Progenitor cell of endocrine pancreas (in vitro differentiated cells): ENCODE measurements around the gene APPL1. TPM values are rescaled to one million over a fixed set of nuclear protein-coding genes. Genes with fewer than 3 reads are reported as not detected.

ENCODE experiments used
- DNase-seq: peaks from one replicate; pipeline ENCODE4 v3.0.0; 2021; ENCODE audit warnings: low spot score; ENCODE audit not compliant: unreplicated experiment
- H3K27ac Mint-ChIP-seq: 2 replicates; pipeline ENCODE4 v1.8.0; 2021; ENCODE audit warnings: mild to moderate bottlenecking, moderate library complexity, mixed read lengths
- H3K27me3 Mint-ChIP-seq: 2 replicates; pipeline ENCODE4 v1.8.0; 2021; ENCODE audit warnings: mixed read lengths
- H3K36me3 Mint-ChIP-seq: 2 replicates; pipeline ENCODE4 v1.8.0; 2022; ENCODE audit warnings: mixed read lengths; ENCODE audit not compliant: insufficient read depth
- H3K4me1 Mint-ChIP-seq: 2 replicates; pipeline ENCODE4 v1.8.0; 2021; ENCODE audit warnings: low read depth, mixed read lengths
- H3K4me3 Mint-ChIP-seq: 2 replicates; pipeline ENCODE4 v1.8.0; 2021; ENCODE audit warnings: low read depth, mild to moderate bottlenecking, moderate library complexity, mixed read lengths
- H3K9me3 Mint-ChIP-seq: 2 replicates; pipeline ENCODE4 v1.8.0; 2021; ENCODE audit warnings: low read depth, mixed read lengths
- total RNA-seq: library from RNA; stranded (reverse); gene quantifications from 2 replicates; pipeline ENCODE4 v1.2.1, GENCODE V29; 2021
- TF ChIP-seq, protein P1 (sequence below): fragments of 200-600 bp; sonication (generic); IDR thresholded peaks from one replicate; pipeline ENCODE4 v1.5.0; 2021; ENCODE audit warnings: antibody characterized with exemption, mild to moderate bottlenecking; ENCODE audit not compliant: unreplicated experiment

APPL1 gene
- total RNA-seq, 1 donor from 2014 or later = 37.3 TPM

DNA sequence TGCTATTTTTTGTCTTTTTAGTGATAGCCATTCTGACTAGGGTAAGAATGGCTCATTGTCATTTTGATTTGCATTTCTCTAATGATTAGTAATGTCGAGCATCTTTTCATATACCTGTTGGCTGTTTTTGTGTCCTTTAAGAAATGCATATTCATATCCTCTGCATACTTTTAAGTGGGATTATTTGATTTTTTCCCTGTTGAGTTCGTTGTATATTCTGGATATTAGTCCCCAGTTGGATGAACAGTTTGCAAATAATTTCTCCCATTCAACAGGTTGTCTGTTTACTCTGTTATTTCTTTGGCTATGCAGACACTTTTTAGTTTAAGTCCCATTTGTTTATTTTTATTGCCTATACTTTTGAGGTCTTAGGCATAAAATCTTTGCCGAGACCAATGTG is 34.4 kb downstream of the APPL1 start:
- Mint-ChIP-seq H3K27me3 (no peaks in the 10 kb centered on the region), H3K36me3 (peaks cover 67% of the 10 kb centered on the region), H3K9me3 (peaks cover 33% of the 10 kb centered on the region), H3K4me3 (no peak overlapping the region), H3K27ac (no peak overlapping the region), H3K4me1 (no peaks in the 10 kb centered on the region)
- TF ChIP-seq, protein P1, sequence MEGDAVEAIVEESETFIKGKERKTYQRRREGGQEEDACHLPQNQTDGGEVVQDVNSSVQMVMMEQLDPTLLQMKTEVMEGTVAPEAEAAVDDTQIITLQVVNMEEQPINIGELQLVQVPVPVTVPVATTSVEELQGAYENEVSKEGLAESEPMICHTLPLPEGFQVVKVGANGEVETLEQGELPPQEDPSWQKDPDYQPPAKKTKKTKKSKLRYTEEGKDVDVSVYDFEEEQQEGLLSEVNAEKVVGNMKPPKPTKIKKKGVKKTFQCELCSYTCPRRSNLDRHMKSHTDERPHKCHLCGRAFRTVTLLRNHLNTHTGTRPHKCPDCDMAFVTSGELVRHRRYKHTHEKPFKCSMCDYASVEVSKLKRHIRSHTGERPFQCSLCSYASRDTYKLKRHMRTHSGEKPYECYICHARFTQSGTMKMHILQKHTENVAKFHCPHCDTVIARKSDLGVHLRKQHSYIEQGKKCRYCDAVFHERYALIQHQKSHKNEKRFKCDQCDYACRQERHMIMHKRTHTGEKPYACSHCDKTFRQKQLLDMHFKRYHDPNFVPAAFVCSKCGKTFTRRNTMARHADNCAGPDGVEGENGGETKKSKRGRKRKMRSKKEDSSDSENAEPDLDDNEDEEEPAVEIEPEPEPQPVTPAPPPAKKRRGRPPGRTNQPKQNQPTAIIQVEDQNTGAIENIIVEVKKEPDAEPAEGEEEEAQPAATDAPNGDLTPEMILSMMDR = no peak
- no peak for DNase-seq

DNA sequence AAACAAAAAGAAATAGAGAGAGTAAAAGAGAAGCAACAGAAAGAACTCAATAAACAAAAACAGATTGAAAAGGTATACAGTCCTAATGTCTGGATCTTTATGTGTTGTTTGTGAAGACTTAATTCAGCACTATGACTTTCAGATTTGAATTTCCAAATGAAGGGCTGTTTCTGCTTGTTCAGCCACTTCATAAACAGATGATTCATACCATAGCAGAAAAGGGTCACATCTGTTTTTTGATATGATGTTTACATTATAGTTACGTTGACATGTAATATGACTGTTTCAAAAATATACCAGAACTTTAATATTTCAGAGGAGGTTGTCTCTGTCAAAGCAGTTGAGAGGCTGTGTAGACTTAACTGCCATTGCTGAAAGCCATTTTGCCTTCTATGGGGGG is 40.9 kb downstream of the APPL1 start:
- no peak for DNase-seq
- no peaks in the 10 kb centered on the region for H3K4me1 Mint-ChIP-seq
- no peak overlapping the region for H3K4me3 Mint-ChIP-seq
- peaks cover 47% of the 10 kb centered on the region for H3K36me3 Mint-ChIP-seq
- peaks cover 22% of the 10 kb centered on the region for H3K9me3 Mint-ChIP-seq
- H3K27ac Mint-ChIP-seq = no peak overlapping the region
- no peaks in the 10 kb centered on the region for H3K27me3 Mint-ChIP-seq
- TF ChIP-seq, protein P1 = no peak

DNA sequence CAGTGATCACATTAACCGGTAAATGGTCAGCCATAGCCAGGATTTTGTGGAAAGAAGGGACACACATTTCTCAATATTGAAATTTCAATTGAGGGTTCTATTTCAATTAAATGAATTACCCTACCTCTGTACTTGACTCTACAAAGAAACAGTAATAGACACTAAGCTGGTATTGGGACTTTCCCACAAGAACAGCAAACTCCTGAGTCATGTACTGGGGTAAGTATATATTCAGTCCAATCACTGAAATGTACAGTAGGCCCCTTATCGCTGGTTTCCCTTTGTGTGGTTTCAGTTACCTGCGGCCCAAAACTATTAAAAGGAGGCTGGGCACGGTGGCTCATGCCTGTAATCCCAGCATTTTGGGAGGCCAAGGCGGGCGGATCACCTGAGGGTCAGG is 47.3 kb downstream of the APPL1 start:
- Mint-ChIP-seq H3K4me3 (no peak overlapping the region), H3K27ac (no peak overlapping the region), H3K27me3 (no peaks in the 10 kb centered on the region), H3K4me1 (no peaks in the 10 kb centered on the region), H3K36me3 (peaks cover 14% of the 10 kb centered on the region), H3K9me3 (peaks cover 3% of the 10 kb centered on the region)
- DNase-seq = no peak
- TF ChIP-seq, protein P1 = no peak

DNA sequence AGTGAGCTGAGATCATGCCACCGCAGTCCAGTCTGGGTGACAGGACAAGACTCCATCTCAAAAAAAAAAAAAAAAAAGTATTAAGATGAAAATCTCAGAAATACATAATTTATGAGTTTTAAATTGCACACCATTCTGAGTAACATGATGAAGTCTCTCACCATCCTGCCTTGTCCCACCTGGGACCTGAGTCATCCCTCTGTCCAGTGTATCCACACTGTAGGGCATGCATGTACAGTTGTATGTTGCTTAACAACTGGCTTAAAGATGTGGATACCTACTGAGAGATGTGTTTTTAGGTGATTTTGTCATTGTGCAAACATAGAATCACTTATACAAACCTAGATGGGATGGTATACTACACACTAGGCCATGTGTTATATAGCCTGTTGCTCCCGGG is 47.9 kb downstream of the APPL1 start:
- no peak overlapping the region for H3K27ac Mint-ChIP-seq
- TF ChIP-seq, protein P1 = no peak

DNA sequence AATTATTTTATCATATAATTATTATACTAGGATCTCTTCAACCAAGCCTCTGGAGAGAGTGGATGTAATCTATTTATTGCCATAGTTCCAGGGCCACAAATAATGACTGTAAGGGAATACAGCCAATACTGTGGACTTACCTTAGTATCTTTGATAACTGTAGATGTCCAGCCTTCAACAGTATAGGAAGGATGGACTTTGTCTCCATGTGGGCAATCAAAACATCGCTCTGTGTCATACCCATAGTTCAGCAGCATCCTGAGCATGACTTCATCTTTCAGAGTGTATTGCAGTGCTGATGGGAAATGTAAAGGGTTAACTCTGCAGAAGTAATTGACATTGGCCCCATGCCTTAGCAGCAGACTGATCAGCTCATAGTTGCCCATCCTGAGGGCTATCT is 50.7 kb downstream of the APPL1 start:
- no peaks in the 10 kb centered on the region for H3K4me1 Mint-ChIP-seq
- TF ChIP-seq, protein P1 = no peak
- no peak overlapping the region for H3K4me3 Mint-ChIP-seq
- H3K27me3 Mint-ChIP-seq = no peaks in the 10 kb centered on the region
- no peak overlapping the region for H3K27ac Mint-ChIP-seq
- peaks cover 15% of the 10 kb centered on the region for H3K9me3 Mint-ChIP-seq
- DNase-seq = no peak
- peaks cover 14% of the 10 kb centered on the region for H3K36me3 Mint-ChIP-seq

More for the DNA sequence above, 47.9 kb downstream of the APPL1 start:
- no peaks in the 10 kb centered on the region for H3K27me3 Mint-ChIP-seq
- H3K9me3 Mint-ChIP-seq = peaks cover 5% of the 10 kb centered on the region
- H3K36me3 Mint-ChIP-seq = peaks cover 14% of the 10 kb centered on the region
- no peaks in the 10 kb centered on the region for H3K4me1 Mint-ChIP-seq
- no peak for DNase-seq
- H3K4me3 Mint-ChIP-seq = no peak overlapping the region
